Lung (tissue), 12 donors: ENCODE results near the gene CDK5RAP3. TPM values are rescaled to one million over a fixed set of nuclear protein-coding genes. Genes with fewer than 3 reads are reported as not detected.

Source experiments
- ATAC-seq: fragments of 200-7000 bp; cut with Tn5 transposase; one replicate; pipeline ENCODE4 v1.9.1; 2020; ENCODE audit warnings: moderate number of reproducible peaks; ENCODE audit not compliant: insufficient read depth, low FRiP score
- DNase-seq, 3 donors: peaks; one replicate each; pipeline ENCODE4 v3.0.0-alpha.2; 2013 to 2017
- H3K27ac ChIP-seq, 2 donors: one replicate each; pipeline ENCODE4 v1.5.1; 2013; ENCODE audit warnings: mild to moderate bottlenecking in 2 of 2, moderate library complexity in 2 of 2, control low read depth in 1 of 2, inconsistent platforms in 1 of 2, low read depth in 1 of 2, low read length in 1 of 2
- H3K27me3 ChIP-seq, 3 donors: one replicate each; pipeline ENCODE4 v1.5.1; 2013; ENCODE audit warnings: low read length in 2 of 3; ENCODE audit not compliant: control insufficient read depth in 3 of 3, insufficient read depth in 3 of 3
- H3K36me3 ChIP-seq, 4 donors: one replicate each; pipeline ENCODE4 v1.5.1; 2013; ENCODE audit warnings: low read length in 4 of 4, mild to moderate bottlenecking in 1 of 4, moderate library complexity in 1 of 4; ENCODE audit not compliant: control insufficient read depth in 4 of 4, insufficient read depth in 4 of 4
- H3K4me1 ChIP-seq, 5 donors: one replicate each; pipeline ENCODE4 v1.5.1; 2013; ENCODE audit warnings: low read length in 5 of 5, mild to moderate bottlenecking in 2 of 5, moderate library complexity in 1 of 5; ENCODE audit not compliant: control insufficient read depth in 5 of 5, insufficient read depth in 5 of 5
- H3K4me3 ChIP-seq: one replicate; pipeline ENCODE4 v1.5.1; 2013; ENCODE audit warnings: mild to moderate bottlenecking, control low read depth, moderate library complexity
- H3K9ac ChIP-seq, 2 donors: one replicate each; pipeline ENCODE4 v1.5.1; 2013; ENCODE audit warnings: low read length in 2 of 2, control low read depth in 1 of 2; ENCODE audit not compliant: insufficient read depth in 1 of 2
- H3K9me3 ChIP-seq, 4 donors: one replicate each; pipeline ENCODE4 v1.5.1; 2013; ENCODE audit warnings: low read length in 3 of 4, mild to moderate bottlenecking in 1 of 4, moderate library complexity in 1 of 4; ENCODE audit not compliant: control insufficient read depth in 4 of 4, insufficient read depth in 3 of 4
- WGBS, 2 donors: extraction: QIAGEN DNeasy Blood & Tissue Kit; methylation state at CpG; one replicate each; pipeline ENCODE4 v1.1.7; 2013; 5-methylcytosine and 5-hydroxymethylcytosine counted together
- polyA plus RNA-seq, 2 donors: library from polyadenylated mRNA; stranded (reverse); fragments of 200-250 nt; gene quantifications; one replicate each; pipeline ENCODE4 v1.2.1, GENCODE V29; 2013
- total RNA-seq, 2 donors: library from RNA; depleted of rRNA in 1 of 2; stranded (reverse); fragments of >200 nt in 1 of 2; gene quantifications; one replicate each; pipeline ENCODE4 v1.2.1, GENCODE V29; 2014 to 2021
- TF ChIP-seq, protein P1 (sequence below): IDR thresholded peaks from 2 replicates; pipeline ENCODE4 v1.5.1; 2012; ENCODE audit warnings: mild to moderate bottlenecking; ENCODE audit errors: control extremely low read depth, extremely low read depth
- donor health status: control.
- donor health status: control.
- donor health status: Bipolar disorder and iron deficiency.
- donor health status: healthy.
- donor health status: DM: yes; HTN: yes; CAD: no.

The CDK5RAP3 gene
- total and polyA plus RNA-seq, 4 donors = 129 to 212 (median 153) TPM

DNA sequence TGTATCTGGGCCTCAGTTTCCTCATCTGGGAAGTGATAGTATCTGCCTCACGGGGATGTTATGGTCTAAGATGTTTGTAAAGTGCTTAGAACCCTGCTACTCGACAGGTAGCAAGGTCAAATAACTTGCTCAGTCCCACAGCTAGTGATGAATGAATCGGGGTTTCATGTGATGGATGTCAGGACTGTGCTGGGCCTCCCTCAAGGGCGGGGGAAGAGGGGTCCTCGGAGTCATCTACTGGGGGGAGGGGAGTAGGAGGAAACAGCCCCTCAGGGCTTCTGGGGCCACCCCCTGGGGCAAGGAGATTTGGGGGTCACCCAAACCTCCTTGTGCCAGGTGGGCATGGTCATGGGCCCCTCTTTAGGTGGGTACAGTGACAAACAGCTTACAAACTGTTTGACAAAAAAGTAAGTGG is 28.8 kb upstream of the CDK5RAP3 start:
- peak overlapping the region; percentile 27 to 50 for H3K9ac ChIP-seq
- TF ChIP-seq, protein P1, sequence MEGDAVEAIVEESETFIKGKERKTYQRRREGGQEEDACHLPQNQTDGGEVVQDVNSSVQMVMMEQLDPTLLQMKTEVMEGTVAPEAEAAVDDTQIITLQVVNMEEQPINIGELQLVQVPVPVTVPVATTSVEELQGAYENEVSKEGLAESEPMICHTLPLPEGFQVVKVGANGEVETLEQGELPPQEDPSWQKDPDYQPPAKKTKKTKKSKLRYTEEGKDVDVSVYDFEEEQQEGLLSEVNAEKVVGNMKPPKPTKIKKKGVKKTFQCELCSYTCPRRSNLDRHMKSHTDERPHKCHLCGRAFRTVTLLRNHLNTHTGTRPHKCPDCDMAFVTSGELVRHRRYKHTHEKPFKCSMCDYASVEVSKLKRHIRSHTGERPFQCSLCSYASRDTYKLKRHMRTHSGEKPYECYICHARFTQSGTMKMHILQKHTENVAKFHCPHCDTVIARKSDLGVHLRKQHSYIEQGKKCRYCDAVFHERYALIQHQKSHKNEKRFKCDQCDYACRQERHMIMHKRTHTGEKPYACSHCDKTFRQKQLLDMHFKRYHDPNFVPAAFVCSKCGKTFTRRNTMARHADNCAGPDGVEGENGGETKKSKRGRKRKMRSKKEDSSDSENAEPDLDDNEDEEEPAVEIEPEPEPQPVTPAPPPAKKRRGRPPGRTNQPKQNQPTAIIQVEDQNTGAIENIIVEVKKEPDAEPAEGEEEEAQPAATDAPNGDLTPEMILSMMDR = no peak
- H3K36me3 ChIP-seq = peaks cover 0 to 9% (median 0%) of the 10 kb centered on the region in 4 donors
- peak overlapping the region; percentile 76 for H3K4me3 ChIP-seq
- H3K27ac ChIP-seq = peak overlapping the region in 1 of 2 donors; percentile 67
- 6 to 10% methylated on average over 5 of the region's 5 CpGs for WGBS, 2 donors
- H3K4me1 ChIP-seq = peaks cover 3 to 12% (median 8%) of the 10 kb centered on the region in 5 donors
- DNase-seq = no peak
- no peaks in the 10 kb centered on the region for H3K9me3 ChIP-seq
- H3K27me3 ChIP-seq = no peaks in the 10 kb centered on the region
- no peak for ATAC-seq

DNA sequence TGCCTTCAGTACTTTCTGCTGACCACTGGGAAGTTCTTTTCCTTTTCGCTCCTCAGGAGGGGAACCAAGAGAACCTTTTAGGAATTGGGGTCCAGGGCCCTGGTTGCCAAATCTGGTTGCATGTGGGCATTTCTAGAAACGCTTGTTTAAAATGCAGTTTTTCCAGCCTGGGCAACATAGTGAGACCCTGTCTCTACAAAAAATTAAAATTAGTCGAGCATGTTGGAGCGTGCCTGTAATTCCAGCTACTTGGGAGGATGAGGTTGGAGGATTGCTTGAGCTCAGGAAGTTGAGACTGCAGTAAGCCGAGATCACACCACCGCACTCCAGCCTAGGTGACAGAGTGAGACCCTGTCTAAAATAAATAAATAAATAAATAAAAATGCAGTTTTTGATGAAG is 28.3 kb upstream of the CDK5RAP3 start:
- no peak overlapping the region for H3K4me3 ChIP-seq
- H3K27ac ChIP-seq = no peak overlapping the region
- no peak overlapping the region for H3K9ac ChIP-seq
- peaks cover 0 to 9% (median 0%) of the 10 kb centered on the region in 4 donors for H3K36me3 ChIP-seq
- WGBS, 2 donors = 75 to 77% methylated on average over 6 of the region's 6 CpGs
- peaks cover 3 to 12% (median 8%) of the 10 kb centered on the region in 5 donors for H3K4me1 ChIP-seq
- H3K27me3 ChIP-seq = no peaks in the 10 kb centered on the region
- TF ChIP-seq, protein P1 = no peak
- H3K9me3 ChIP-seq = no peaks in the 10 kb centered on the region
- no peak for DNase-seq
- no peak for ATAC-seq

- Histone ChIP-seq H3K27me3 (no peaks in the 10 kb centered on the region), H3K36me3 (peaks cover 0 to 13% (median 0%) of the 10 kb centered on the region in 4 donors), H3K9me3 (no peaks in the 10 kb centered on the region), H3K27ac (peak overlapping the region in 1 of 2 donors; percentile 4), H3K9ac (no peak overlapping the region), H3K4me3 (no peak overlapping the region), H3K4me1 (peaks cover 3 to 23% (median 17%) of the 10 kb centered on the region in 5 donors)
- ATAC-seq (no peak), DNase-seq (no peak)
- TF ChIP-seq, protein P1 = no peak
- WGBS, 2 donors = 69 to 74% methylated on average over 8 of the region's 8 CpGs
Measured at GRCh38 chr17:47945080-47945479, 25.8 kb upstream of the CDK5RAP3 start.
